ENCODE data around the gene LRRC58. TPM values are rescaled to one million over a fixed set of nuclear protein-coding genes. Genes with fewer than 3 reads are reported as not detected.

LRRC58 gene
- total RNA-seq, 1 donor from 2014 or later, result 14.3 TPM

GRCh38 chr3:120284747-120285507 lies 64.2 kb downstream of the LRRC58 start, which contains the start of gene GPR156:
TSS of gene GPR156 (minus strand) at chr3:120285222. CDS start at chr3:120244098, 41,124 bp downstream.
- DNase-seq (ENCODE audit: low read depth), result no peak
- peaks cover 4% of the 10 kb centered on the region for H3K4me1 ChIP-seq (ENCODE audit: insufficient read depth, low read length)
- H3K4me3 Mint-ChIP-seq (ENCODE audit: unreplicated experiment), result peak within 1 kb of the TSS; percentile 75

GRCh38 chr3:120281261-120281660 lies 67.9 kb downstream of the LRRC58 start:
- H3K9ac ChIP-seq (ENCODE audit: low read length), result no peak overlapping the region
- TF ChIP-seq, protein P1, sequence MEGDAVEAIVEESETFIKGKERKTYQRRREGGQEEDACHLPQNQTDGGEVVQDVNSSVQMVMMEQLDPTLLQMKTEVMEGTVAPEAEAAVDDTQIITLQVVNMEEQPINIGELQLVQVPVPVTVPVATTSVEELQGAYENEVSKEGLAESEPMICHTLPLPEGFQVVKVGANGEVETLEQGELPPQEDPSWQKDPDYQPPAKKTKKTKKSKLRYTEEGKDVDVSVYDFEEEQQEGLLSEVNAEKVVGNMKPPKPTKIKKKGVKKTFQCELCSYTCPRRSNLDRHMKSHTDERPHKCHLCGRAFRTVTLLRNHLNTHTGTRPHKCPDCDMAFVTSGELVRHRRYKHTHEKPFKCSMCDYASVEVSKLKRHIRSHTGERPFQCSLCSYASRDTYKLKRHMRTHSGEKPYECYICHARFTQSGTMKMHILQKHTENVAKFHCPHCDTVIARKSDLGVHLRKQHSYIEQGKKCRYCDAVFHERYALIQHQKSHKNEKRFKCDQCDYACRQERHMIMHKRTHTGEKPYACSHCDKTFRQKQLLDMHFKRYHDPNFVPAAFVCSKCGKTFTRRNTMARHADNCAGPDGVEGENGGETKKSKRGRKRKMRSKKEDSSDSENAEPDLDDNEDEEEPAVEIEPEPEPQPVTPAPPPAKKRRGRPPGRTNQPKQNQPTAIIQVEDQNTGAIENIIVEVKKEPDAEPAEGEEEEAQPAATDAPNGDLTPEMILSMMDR (IDR thresholded peaks at IDR 0.05; ENCODE audit: insufficient read depth, low read depth, low read length), result no peak
- TF ChIP-seq EZH2 (IDR thresholded peaks at IDR 0.05; ENCODE audit: insufficient read depth, low read length), result no peak
- no peak overlapping the region for H3K27ac ChIP-seq (ENCODE audit: low read depth, low read length)
- H4K20me1 ChIP-seq (ENCODE audit: insufficient read depth, low read length), result no peaks in the 10 kb centered on the region
- no peak overlapping the region for H2AFZ ChIP-seq (ENCODE audit: low read depth, low read length)
- H3K4me3 ChIP-seq (ENCODE audit: insufficient read depth, low read depth, low read length), result no peak overlapping the region
- Mint-ChIP-seq H3K4me3 (ENCODE audit: unreplicated experiment) (no peak overlapping the region), H3K36me3 (ENCODE audit: low read depth, unreplicated experiment) (peaks cover 3% of the 10 kb centered on the region), H3K9me3 (ENCODE audit: unreplicated experiment) (peaks cover 5% of the 10 kb centered on the region), H3K27me3 (ENCODE audit: low read depth, unreplicated experiment) (peaks cover 34% of the 10 kb centered on the region), H3K27ac (ENCODE audit: unreplicated experiment) (no peak overlapping the region), H3K4me1 (ENCODE audit: low read depth, unreplicated experiment) (peaks cover 5% of the 10 kb centered on the region)
- DNase-seq (ENCODE audit: low read depth) (no peak), FAIRE-seq (no peak)
- no peaks in the 10 kb centered on the region for H3K36me3 ChIP-seq (ENCODE audit: insufficient read depth, low read length)
- H3K79me2 ChIP-seq (ENCODE audit: insufficient read depth, low read length), result no peaks in the 10 kb centered on the region
- H3K4me1 ChIP-seq (ENCODE audit: insufficient read depth, low read length), result peaks cover 4% of the 10 kb centered on the region
- H3K4me2 ChIP-seq (ENCODE audit: low read length), result no peak overlapping the region
- no peaks in the 10 kb centered on the region for H3K9me3 ChIP-seq (ENCODE audit: insufficient read depth, low read depth, low read length)
- H3K27me3 ChIP-seq (ENCODE audit: insufficient read depth, low read length), result peaks cover 3% of the 10 kb centered on the region

More at GRCh38 chr3:120284747-120285507, 64.2 kb downstream of the LRRC58 start, which contains the start of gene GPR156:
- peaks cover 5% of the 10 kb centered on the region for H3K4me1 Mint-ChIP-seq (ENCODE audit: low read depth, unreplicated experiment)
- Histone ChIP-seq H3K36me3 (ENCODE audit: insufficient read depth, low read length) (no peaks in the 10 kb centered on the region), H3K27me3 (ENCODE audit: insufficient read depth, low read length) (peaks cover 3% of the 10 kb centered on the region), H3K9me3 (ENCODE audit: insufficient read depth, low read depth, low read length) (no peaks in the 10 kb centered on the region), H3K9ac (ENCODE audit: low read length) (peak within 1 kb of the TSS; percentile 75), H3K4me2 (ENCODE audit: low read length) (peak within 1 kb of the TSS; percentile 81), H2AFZ (ENCODE audit: low read depth, low read length) (peak within 1 kb of the TSS; percentile 89), H4K20me1 (ENCODE audit: insufficient read depth, low read length) (no peaks in the 10 kb centered on the region), H3K4me3 (ENCODE audit: insufficient read depth, low read depth, low read length) (peak within 1 kb of the TSS; percentile 57), H3K27ac (ENCODE audit: low read depth, low read length) (no peak within 1 kb of the TSS), H3K79me2 (ENCODE audit: insufficient read depth, low read length) (no peaks in the 10 kb centered on the region)
- peaks cover 43% of the 10 kb centered on the region for H3K27me3 Mint-ChIP-seq (ENCODE audit: low read depth, unreplicated experiment)
- peaks cover 8% of the 10 kb centered on the region for H3K36me3 Mint-ChIP-seq (ENCODE audit: low read depth, unreplicated experiment)
- no peak within 1 kb of the TSS for H3K27ac Mint-ChIP-seq (ENCODE audit: unreplicated experiment)
- TF ChIP-seq EZH2 (IDR thresholded peaks at IDR 0.05; ENCODE audit: insufficient read depth, low read length), result no peak
- TF ChIP-seq, protein P1 (IDR thresholded peaks at IDR 0.05; ENCODE audit: insufficient read depth, low read depth, low read length), result no peak
- no peak for FAIRE-seq
- H3K9me3 Mint-ChIP-seq (ENCODE audit: unreplicated experiment), result peaks cover 17% of the 10 kb centered on the region

DNA sequence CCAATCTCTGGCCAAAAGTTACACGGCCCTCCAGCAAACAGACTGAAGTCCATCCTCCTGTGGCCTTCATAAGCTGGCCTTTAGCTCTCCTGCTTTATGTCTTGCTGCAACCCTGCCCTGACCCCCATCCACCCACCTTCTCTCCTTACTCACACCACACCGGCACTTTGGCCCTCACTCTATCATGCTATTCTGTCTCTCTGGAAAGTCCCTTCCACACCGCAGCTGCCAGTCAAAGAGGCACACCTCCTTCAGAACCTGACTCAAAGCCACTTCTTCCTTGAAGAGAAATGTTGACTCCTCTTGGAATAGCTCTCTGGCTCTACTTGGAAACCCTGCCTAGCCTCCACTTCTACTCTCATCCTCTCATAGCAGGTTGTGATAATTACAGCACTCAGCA lies 68.6 kb downstream of the LRRC58 start:
- peaks cover 5% of the 10 kb centered on the region for H3K9me3 Mint-ChIP-seq (ENCODE audit: unreplicated experiment)
- no peak for FAIRE-seq
- no peak overlapping the region for H3K27ac ChIP-seq (ENCODE audit: low read depth, low read length)

More for the DNA sequence above, 68.6 kb downstream of the LRRC58 start:
- Histone ChIP-seq H3K79me2 (ENCODE audit: insufficient read depth, low read length) (no peaks in the 10 kb centered on the region), H2AFZ (ENCODE audit: low read depth, low read length) (no peak overlapping the region), H3K9ac (ENCODE audit: low read length) (no peak overlapping the region), H3K4me3 (ENCODE audit: insufficient read depth, low read depth, low read length) (no peak overlapping the region), H4K20me1 (ENCODE audit: insufficient read depth, low read length) (no peaks in the 10 kb centered on the region), H3K27me3 (ENCODE audit: insufficient read depth, low read length) (peaks cover 2% of the 10 kb centered on the region), H3K4me2 (ENCODE audit: low read length) (no peak overlapping the region), H3K4me1 (ENCODE audit: insufficient read depth, low read length) (peaks cover 4% of the 10 kb centered on the region), H3K36me3 (ENCODE audit: insufficient read depth, low read length) (no peaks in the 10 kb centered on the region), H3K9me3 (ENCODE audit: insufficient read depth, low read depth, low read length) (no peaks in the 10 kb centered on the region)
- no peak overlapping the region for H3K27ac Mint-ChIP-seq (ENCODE audit: unreplicated experiment)
- H3K36me3 Mint-ChIP-seq (ENCODE audit: low read depth, unreplicated experiment), result peaks cover 3% of the 10 kb centered on the region
- H3K27me3 Mint-ChIP-seq (ENCODE audit: low read depth, unreplicated experiment), result peaks cover 27% of the 10 kb centered on the region
- no peak overlapping the region for H3K4me3 Mint-ChIP-seq (ENCODE audit: unreplicated experiment)
- H3K4me1 Mint-ChIP-seq (ENCODE audit: low read depth, unreplicated experiment), result peaks cover 5% of the 10 kb centered on the region
- DNase-seq (ENCODE audit: low read depth), result no peak
- no peak for TF ChIP-seq EZH2 (IDR thresholded peaks at IDR 0.05; ENCODE audit: insufficient read depth, low read length)
- TF ChIP-seq, protein P1 (IDR thresholded peaks at IDR 0.05; ENCODE audit: insufficient read depth, low read depth, low read length), result no peak
